ENCODE results near the gene TMED9. TPM values are rescaled to one million over a fixed set of nuclear protein-coding genes. Genes with fewer than 3 reads are reported as not detected.

Gene TMED9
- total RNA-seq, 6 donors from 2014 or later = 28.3 to 187 (median 110) TPM

DNA sequence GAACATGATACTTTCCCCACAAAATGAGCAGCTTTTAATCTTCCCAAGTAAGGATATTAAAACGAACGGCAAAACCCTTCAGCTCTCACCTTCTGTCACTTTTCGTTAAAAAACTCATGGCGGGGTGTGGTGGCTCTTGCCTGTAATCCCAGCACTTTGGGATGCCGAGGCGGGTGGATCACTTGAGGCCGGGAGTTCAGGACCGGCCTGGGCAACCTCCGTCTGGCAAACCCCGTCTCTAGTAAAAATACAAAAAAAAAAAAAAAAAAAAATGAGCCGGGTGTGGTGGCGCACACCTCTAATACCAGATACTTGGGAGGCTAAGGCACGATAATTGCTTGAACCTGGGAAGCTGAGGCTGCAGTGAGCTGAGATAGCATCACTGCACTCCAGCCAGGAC, 902 bp downstream of the TMED9 start:
- Histone ChIP-seq H3K27ac (peak overlapping the region in 3 of 4 donors; percentile 76 to 86 (median 84)), H3K9me3 (no peaks in the 10 kb centered on the region), H3K4me3 (peak overlapping the region; percentile 76 to 98 (median 89)), H3K36me3 (peaks cover 28 to 39% (median 35%) of the 10 kb centered on the region in 4 donors), H3K27me3 (no peaks in the 10 kb centered on the region), H3K4me1 (peaks cover 12 to 23% (median 13%) of the 10 kb centered on the region in 4 donors)
- DNase-seq (no peak), ATAC-seq (ENCODE audit: low FRiP score in 2 of 2) (no peak)
- WGBS, 2 donors = 82 to 84% methylated on average over 13 of the region's 13 CpGs
- TF ChIP-seq POLR2AphosphoS5 (IDR thresholded peaks at IDR 0.05) (no peak), EP300 (IDR thresholded peaks at IDR 0.05) (no peak), POLR2A (IDR thresholded peaks at IDR 0.05) (no peak)
- TF ChIP-seq, protein P1, sequence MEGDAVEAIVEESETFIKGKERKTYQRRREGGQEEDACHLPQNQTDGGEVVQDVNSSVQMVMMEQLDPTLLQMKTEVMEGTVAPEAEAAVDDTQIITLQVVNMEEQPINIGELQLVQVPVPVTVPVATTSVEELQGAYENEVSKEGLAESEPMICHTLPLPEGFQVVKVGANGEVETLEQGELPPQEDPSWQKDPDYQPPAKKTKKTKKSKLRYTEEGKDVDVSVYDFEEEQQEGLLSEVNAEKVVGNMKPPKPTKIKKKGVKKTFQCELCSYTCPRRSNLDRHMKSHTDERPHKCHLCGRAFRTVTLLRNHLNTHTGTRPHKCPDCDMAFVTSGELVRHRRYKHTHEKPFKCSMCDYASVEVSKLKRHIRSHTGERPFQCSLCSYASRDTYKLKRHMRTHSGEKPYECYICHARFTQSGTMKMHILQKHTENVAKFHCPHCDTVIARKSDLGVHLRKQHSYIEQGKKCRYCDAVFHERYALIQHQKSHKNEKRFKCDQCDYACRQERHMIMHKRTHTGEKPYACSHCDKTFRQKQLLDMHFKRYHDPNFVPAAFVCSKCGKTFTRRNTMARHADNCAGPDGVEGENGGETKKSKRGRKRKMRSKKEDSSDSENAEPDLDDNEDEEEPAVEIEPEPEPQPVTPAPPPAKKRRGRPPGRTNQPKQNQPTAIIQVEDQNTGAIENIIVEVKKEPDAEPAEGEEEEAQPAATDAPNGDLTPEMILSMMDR (IDR thresholded peaks at IDR 0.05) = no peak

GRCh38 chr5:177593511-177593910, 1.5 kb downstream of the TMED9 start:
- Histone ChIP-seq H3K9me3 (no peaks in the 10 kb centered on the region), H3K4me1 (peaks cover 12 to 26% (median 14%) of the 10 kb centered on the region in 4 donors), H3K27me3 (no peaks in the 10 kb centered on the region), H3K4me3 (peak overlapping the region in 2 of 4 donors; percentile 91 to 98), H3K36me3 (peaks cover 28 to 39% (median 35%) of the 10 kb centered on the region in 4 donors), H3K27ac (no peak overlapping the region)
- DNase-seq (peak in 1 of 2 donors; percentile 6), ATAC-seq (ENCODE audit: low FRiP score in 2 of 2) (no peak)
- 85 to 89% methylated on average over 3 of the region's 3 CpGs for WGBS, 2 donors
- TF ChIP-seq POLR2AphosphoS5 (IDR thresholded peaks at IDR 0.05) (no peak), EP300 (IDR thresholded peaks at IDR 0.05) (no peak), POLR2A (IDR thresholded peaks at IDR 0.05) (no peak)
- TF ChIP-seq, protein P1 (IDR thresholded peaks at IDR 0.05) = no peak

DNA sequence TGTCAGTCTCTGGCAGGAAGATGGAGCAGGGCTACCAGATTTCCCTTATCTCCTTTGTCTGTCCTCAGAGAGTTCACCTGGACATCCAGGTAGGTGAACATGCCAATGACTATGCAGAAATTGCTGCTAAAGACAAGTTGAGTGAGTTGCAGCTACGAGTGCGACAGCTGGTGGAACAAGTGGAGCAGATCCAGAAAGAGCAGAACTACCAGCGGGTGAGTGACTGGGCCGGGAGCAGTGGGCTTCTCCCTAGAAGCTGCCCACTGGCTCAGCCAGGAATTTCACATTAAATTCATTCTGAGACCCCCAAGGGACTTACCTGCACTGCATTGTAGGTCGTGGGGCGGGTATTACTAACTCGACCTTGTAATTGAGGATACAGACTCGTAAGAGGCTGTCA, 2.1 kb downstream of the TMED9 start:
- no peak overlapping the region for H3K4me3 ChIP-seq
- 91 to 95% methylated on average over 8 of the region's 8 CpGs for WGBS, 2 donors
- TF ChIP-seq EP300 (IDR thresholded peaks at IDR 0.05) (no peak), POLR2A (IDR thresholded peaks at IDR 0.05) (no peak), POLR2AphosphoS5 (IDR thresholded peaks at IDR 0.05) (no peak)
- TF ChIP-seq, protein P1 (IDR thresholded peaks at IDR 0.05) = no peak
- no peaks in the 10 kb centered on the region for H3K27me3 ChIP-seq
- H3K4me1 ChIP-seq = peaks cover 12 to 31% (median 19%) of the 10 kb centered on the region in 4 donors
- DNase-seq (no peak), ATAC-seq (ENCODE audit: low FRiP score in 2 of 2) (no peak)
- H3K36me3 ChIP-seq = peaks cover 28 to 39% (median 35%) of the 10 kb centered on the region in 4 donors
- H3K9me3 ChIP-seq = no peaks in the 10 kb centered on the region
- no peak overlapping the region for H3K27ac ChIP-seq

- no peak for TF ChIP-seq POLR2AphosphoS5 (IDR thresholded peaks at IDR 0.05)
- TF ChIP-seq POLR2A (IDR thresholded peaks at IDR 0.05) = no peak
- H3K4me3 ChIP-seq = no peak overlapping the region
- no peaks in the 10 kb centered on the region for H3K27me3 ChIP-seq
- DNase-seq (peak in 1 of 2 donors; percentile 12), ATAC-seq (ENCODE audit: low FRiP score in 2 of 2) (no peak)
- peaks cover 28 to 39% (median 35%) of the 10 kb centered on the region in 4 donors for H3K36me3 ChIP-seq
- H3K4me1 ChIP-seq = peaks cover 12 to 34% (median 23%) of the 10 kb centered on the region in 4 donors
- H3K9me3 ChIP-seq = no peaks in the 10 kb centered on the region
- WGBS, 2 donors = 80 to 95% methylated on average over 1 to 8 of the region's 8 CpGs
- H3K27ac ChIP-seq = no peak overlapping the region
Measured at GRCh38 chr5:177595026-177595585, 3.1 kb downstream of the TMED9 start.

DNA sequence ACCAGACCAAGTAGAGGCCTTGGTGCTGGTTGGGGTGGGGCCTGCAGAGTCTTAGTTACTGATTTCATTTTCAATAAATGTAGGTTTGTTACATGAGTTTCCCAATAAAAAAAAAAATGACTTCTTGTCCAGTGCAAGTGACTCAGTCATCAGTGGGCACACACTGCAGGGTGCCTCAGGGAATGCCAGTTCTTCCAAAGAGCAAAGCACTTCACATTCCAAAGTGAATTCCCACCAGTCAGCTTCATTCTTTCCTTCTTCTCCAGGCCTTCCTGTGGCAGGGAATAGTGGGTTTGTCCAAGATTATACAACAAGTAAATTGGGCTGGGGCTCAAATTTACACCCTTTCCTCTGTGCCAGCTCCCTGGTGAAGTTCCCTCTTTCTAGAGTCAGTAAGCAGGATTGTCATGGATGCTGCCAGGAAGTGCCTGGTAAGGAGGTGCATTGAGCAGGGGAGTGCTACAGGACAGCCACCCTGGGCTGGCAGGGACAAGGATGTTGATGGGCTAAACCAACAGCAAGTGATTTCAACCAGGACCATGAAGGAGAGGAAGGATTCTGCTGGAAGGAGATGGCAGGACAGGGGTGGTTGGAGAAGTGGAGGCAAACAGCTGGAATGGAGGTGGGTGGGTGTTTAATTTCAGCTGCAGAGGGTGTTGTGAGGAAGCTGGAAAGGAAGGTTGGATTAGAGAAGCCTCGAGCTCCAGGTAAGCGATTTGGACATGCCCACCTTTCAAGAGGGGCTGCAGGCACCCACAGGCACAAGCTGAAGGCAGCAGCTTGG, 4.2 kb downstream of the TMED9 start:
- H3K9me3 ChIP-seq = no peaks in the 10 kb centered on the region
- DNase-seq (peak in 1 of 2 donors; percentile 6), ATAC-seq (ENCODE audit: low FRiP score in 2 of 2) (no peak)
- H3K27ac ChIP-seq = no peak overlapping the region
- H3K27me3 ChIP-seq = no peaks in the 10 kb centered on the region
- H3K4me1 ChIP-seq = peaks cover 20 to 41% (median 30%) of the 10 kb centered on the region in 4 donors
- WGBS, 2 donors = 94 to 96% methylated on average over 2 of the region's 2 CpGs
- H3K36me3 ChIP-seq = peaks cover 28 to 39% (median 35%) of the 10 kb centered on the region in 4 donors
- H3K4me3 ChIP-seq = no peak overlapping the region
- TF ChIP-seq, protein P1 (IDR thresholded peaks at IDR 0.05) = no peak
- TF ChIP-seq EP300 (IDR thresholded peaks at IDR 0.05) (no peak), POLR2AphosphoS5 (IDR thresholded peaks at IDR 0.05) (no peak), POLR2A (IDR thresholded peaks at IDR 0.05) (no peak)

Data from upper lobe of left lung (tissue), 6 donors.